GM23338 (cell line): ENCODE measurements around the gene SBF2. TPM values are rescaled to one million over a fixed set of nuclear protein-coding genes. Genes with fewer than 3 reads are reported as not detected.
A peak's percentile ranks its signal among the peaks of the same experiment; 100 is the strongest.

ENCODE experiments used
- ATAC-seq: fragments of 200-7000 bp; cut with Tn5 transposase; 3 replicates; pipeline ENCODE4 v1.9.1; 2020
- DNase-seq: peaks from one replicate; pipeline ENCODE4 v3.0.0-alpha.2; 2015; ENCODE audit warnings: low spot score
- H2AFZ ChIP-seq: fragments of 200-600 bp; sonication (generic); 2 replicates; pipeline ENCODE4 v1.8.0; 2016; ENCODE audit warnings: antibody characterized with exemption, mild to moderate bottlenecking, moderate library complexity
- H3F3A ChIP-seq: fragments of 200-600 bp; sonication (generic); replicated peaks from 2 replicates; pipeline ENCODE4 v1.8.0; 2017; ENCODE audit warnings: antibody characterized with exemption, mixed run types, low read depth
- H3K27ac ChIP-seq: fragments of 200-600 bp; sonication (generic); 2 replicates; pipeline ENCODE4 v1.6.1; 2016; ENCODE audit warnings: low read depth
- H3K27me3 ChIP-seq: fragments of 200-600 bp; sonication (generic); 2 replicates; pipeline ENCODE4 v1.8.0; 2016; ENCODE audit warnings: mild to moderate bottlenecking, mixed run types, moderate library complexity; ENCODE audit not compliant: insufficient read depth
- H3K36me3 ChIP-seq: fragments of 200-600 bp; sonication (generic); 2 replicates; pipeline ENCODE4 v1.8.0; 2016; ENCODE audit warnings: mild to moderate bottlenecking; ENCODE audit not compliant: insufficient read depth
- H3K4me1 ChIP-seq: fragments of 200-600 bp; sonication (generic); 2 replicates; pipeline ENCODE4 v1.8.0; 2016; ENCODE audit warnings: mild to moderate bottlenecking, moderate library complexity; ENCODE audit not compliant: insufficient read depth
- H3K4me2 ChIP-seq: fragments of 200-600 bp; sonication (generic); 2 replicates; pipeline ENCODE4 v1.7.1; 2017; ENCODE audit warnings: mixed run types
- H3K4me3 ChIP-seq: fragments of 200-600 bp; sonication (generic); 2 replicates; pipeline ENCODE4 v1.6.1; 2016; ENCODE audit warnings: mixed run types
- H3K79me2 ChIP-seq: fragments of 200-600 bp; sonication (generic); replicated peaks from 2 replicates; pipeline ENCODE4 v1.8.0; 2017; ENCODE audit warnings: mild to moderate bottlenecking; ENCODE audit not compliant: insufficient read depth
- H3K9me2 ChIP-seq: fragments of 200-600 bp; sonication (generic); 2 replicates; pipeline ENCODE4 v1.8.0; 2017; ENCODE audit not compliant: insufficient read depth
- H4K20me1 ChIP-seq: fragments of 200-600 bp; sonication (generic); replicated peaks from 2 replicates; pipeline ENCODE4 v1.8.0; 2017; ENCODE audit warnings: mild to moderate bottlenecking; ENCODE audit not compliant: insufficient read depth
- H3K27ac Mint-ChIP-seq: 2 replicates; pipeline ENCODE4 v1.8.0; 2020; ENCODE audit warnings: inconsistent platforms, mild to moderate bottlenecking, moderate library complexity, mixed read lengths
- H3K27me3 Mint-ChIP-seq: 3 replicates; pipeline ENCODE4 v1.8.0; 2022; ENCODE audit warnings: low read depth, mild to moderate bottlenecking, moderate library complexity, mixed read lengths, inconsistent platforms; ENCODE audit not compliant: insufficient read depth, poor library complexity
- H3K36me3 Mint-ChIP-seq: 3 replicates; pipeline ENCODE4 v1.8.0; 2021; ENCODE audit warnings: low read depth, mild to moderate bottlenecking, inconsistent platforms, moderate library complexity, mixed read lengths
- H3K4me1 Mint-ChIP-seq: 3 replicates; pipeline ENCODE4 v1.8.0; 2020; ENCODE audit warnings: mild to moderate bottlenecking, inconsistent platforms, mixed read lengths
- H3K4me3 Mint-ChIP-seq: 3 replicates; pipeline ENCODE4 v1.8.0; 2021; ENCODE audit warnings: moderate library complexity, mild to moderate bottlenecking, inconsistent platforms, mixed read lengths
- H3K9me3 Mint-ChIP-seq: 3 replicates; pipeline ENCODE4 v1.8.0; 2020; ENCODE audit warnings: moderate library complexity, mild to moderate bottlenecking, inconsistent platforms, mixed read lengths
- EZH2phosphoT487 ChIP-seq: fragments of 200-600 bp; sonication (generic); IDR thresholded peaks from one replicate; pipeline ENCODE4 v1.8.1; 2018; ENCODE audit warnings: antibody characterized with exemption; ENCODE audit not compliant: unreplicated experiment
- ZNF114 ChIP-seq: fragments of 250-450 bp; sonication (Bioruptor Pico); IDR thresholded peaks from 2 replicates; pipeline ENCODE4 v1.5.0; 2020; ENCODE audit warnings: mild to moderate bottlenecking, moderate library complexity
- ZNF331 ChIP-seq: fragments of 250-450 bp; sonication (Bioruptor Pico); IDR thresholded peaks from 2 replicates; pipeline ENCODE4 v1.5.0; 2020; ENCODE audit warnings: low read depth, mild to moderate bottlenecking, moderate library complexity
- polyA plus RNA-seq: library from polyadenylated mRNA; unstranded; fragments of >200 nt; fragmentation: Nextera tagmentation; extraction: Ambion mirVana; gene quantifications from 2 replicates; pipeline ENCODE4 v1.2.1, GENCODE V29; 2016
- total RNA-seq: library from RNA; depleted of rRNA; stranded (reverse); fragments of >200 nt; shearing (Covaris generic); gene quantifications from 2 replicates; pipeline ENCODE4 v1.2.3, GENCODE V29; 2014
- TF ChIP-seq, protein P1 (sequence below): IDR thresholded peaks from one replicate; pipeline ENCODE4 v1.6.1; 2018; ENCODE audit warnings: antibody characterized with exemption; ENCODE audit not compliant: unreplicated experiment

The SBF2 gene
- total and polyA plus RNA-seq, 2 experiments from 2014 or later: 25.6 to 53.5 TPM

DNA sequence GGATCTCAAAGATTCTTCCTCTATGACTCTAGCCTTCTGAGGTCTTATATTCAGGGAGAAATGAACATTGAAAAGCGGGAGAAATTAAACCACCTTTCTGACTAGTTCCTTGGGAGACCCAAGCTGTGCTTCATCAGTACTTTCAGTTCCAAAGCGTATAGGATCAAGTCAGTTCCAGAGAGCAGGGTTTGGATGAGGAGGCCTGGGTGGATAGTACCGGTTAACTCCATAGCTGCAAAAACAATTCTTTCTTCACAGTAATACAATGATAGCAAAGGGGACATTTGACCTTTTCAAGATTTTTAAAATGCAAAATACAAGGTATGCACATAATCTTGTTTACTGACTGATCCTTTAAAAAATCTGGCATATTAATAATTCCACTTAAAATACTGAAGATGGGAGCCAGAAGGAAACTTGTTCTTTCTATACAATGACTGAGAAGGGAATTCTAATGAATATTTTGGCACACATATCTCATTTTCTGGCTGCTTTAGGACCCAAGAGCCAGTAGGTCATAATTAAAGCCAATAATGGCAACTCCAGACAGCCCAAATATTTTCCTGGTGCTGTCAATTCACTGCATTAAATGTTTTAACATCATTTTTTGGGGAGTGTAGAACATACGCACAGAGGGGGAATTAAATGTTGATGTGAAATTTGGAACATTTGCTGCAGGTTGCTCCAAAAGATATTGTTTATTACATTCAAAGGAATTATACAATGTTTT lies 26.9 kb upstream of the SBF2 start (continued):
- TF ChIP-seq, protein P1, sequence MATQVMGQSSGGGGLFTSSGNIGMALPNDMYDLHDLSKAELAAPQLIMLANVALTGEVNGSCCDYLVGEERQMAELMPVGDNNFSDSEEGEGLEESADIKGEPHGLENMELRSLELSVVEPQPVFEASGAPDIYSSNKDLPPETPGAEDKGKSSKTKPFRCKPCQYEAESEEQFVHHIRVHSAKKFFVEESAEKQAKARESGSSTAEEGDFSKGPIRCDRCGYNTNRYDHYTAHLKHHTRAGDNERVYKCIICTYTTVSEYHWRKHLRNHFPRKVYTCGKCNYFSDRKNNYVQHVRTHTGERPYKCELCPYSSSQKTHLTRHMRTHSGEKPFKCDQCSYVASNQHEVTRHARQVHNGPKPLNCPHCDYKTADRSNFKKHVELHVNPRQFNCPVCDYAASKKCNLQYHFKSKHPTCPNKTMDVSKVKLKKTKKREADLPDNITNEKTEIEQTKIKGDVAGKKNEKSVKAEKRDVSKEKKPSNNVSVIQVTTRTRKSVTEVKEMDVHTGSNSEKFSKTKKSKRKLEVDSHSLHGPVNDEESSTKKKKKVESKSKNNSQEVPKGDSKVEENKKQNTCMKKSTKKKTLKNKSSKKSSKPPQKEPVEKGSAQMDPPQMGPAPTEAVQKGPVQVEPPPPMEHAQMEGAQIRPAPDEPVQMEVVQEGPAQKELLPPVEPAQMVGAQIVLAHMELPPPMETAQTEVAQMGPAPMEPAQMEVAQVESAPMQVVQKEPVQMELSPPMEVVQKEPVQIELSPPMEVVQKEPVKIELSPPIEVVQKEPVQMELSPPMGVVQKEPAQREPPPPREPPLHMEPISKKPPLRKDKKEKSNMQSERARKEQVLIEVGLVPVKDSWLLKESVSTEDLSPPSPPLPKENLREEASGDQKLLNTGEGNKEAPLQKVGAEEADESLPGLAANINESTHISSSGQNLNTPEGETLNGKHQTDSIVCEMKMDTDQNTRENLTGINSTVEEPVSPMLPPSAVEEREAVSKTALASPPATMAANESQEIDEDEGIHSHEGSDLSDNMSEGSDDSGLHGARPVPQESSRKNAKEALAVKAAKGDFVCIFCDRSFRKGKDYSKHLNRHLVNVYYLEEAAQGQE: no peak
- TF ChIP-seq EZH2phosphoT487: no peak

DNA sequence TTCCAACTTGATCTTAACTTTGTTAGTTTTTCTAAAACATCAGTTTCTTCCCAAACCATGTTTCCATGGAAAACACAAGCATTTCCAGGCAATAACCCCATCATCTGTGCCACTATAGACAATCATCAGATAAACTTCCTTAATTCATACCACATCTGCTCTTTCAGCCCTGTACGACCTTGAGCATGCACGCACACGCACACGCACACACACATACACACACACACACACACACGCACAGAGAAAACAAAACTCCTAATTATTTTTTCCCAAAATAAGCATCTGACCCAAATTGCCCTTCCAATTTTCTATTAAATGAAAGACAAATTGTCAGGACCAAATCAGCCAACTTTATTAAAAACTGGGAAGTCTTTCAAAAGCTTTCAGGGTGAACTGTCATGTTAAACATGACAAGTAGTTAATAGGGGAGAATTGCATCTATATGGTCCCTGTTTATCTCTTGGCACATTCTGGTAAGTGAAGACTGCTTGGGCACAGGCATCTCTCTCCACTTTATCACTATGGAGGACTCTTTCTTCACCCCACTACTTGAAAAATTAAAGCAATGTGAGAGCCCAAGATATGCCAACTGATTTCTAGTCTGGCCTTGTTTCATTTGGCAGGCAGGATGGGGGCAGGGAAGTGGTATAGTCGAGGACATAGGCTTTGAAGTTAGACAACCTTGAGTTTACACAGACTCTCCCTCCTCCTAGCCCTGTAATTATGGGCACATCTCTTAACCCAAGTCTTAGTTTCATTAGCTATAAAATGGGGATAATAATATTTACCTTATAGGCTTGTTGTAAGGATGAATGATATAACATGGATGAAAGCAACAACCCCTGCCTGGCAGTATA lies 25.9 kb upstream of the SBF2 start:
- H3K27me3 Mint-ChIP-seq: peaks cover 8% of the 10 kb centered on the region
- no peak overlapping the region for H3K4me3 Mint-ChIP-seq
- H2AFZ ChIP-seq: no peak overlapping the region
- H3K4me3 ChIP-seq: no peak overlapping the region
- no peaks in the 10 kb centered on the region for H4K20me1 ChIP-seq
- peaks cover 31% of the 10 kb centered on the region for H3K4me1 ChIP-seq
- H3F3A ChIP-seq: no peaks in the 10 kb centered on the region
- no peak for DNase-seq
- no peaks in the 10 kb centered on the region for H3K27me3 ChIP-seq
- H3K27ac Mint-ChIP-seq: no peak overlapping the region
- no peak overlapping the region for H3K4me2 ChIP-seq
- no peak for TF ChIP-seq ZNF114
- TF ChIP-seq ZNF331 (CRISPR knock-in tag): no peak
- no peaks in the 10 kb centered on the region for H3K79me2 ChIP-seq
- H3K36me3 Mint-ChIP-seq: no peaks in the 10 kb centered on the region
- peaks cover 48% of the 10 kb centered on the region for H3K4me1 Mint-ChIP-seq
- H3K36me3 ChIP-seq: no peaks in the 10 kb centered on the region
- H3K27ac ChIP-seq: no peak overlapping the region
- no peak for ATAC-seq
- no peaks in the 10 kb centered on the region for H3K9me3 Mint-ChIP-seq
- H3K9me2 ChIP-seq: no peaks in the 10 kb centered on the region

DNA sequence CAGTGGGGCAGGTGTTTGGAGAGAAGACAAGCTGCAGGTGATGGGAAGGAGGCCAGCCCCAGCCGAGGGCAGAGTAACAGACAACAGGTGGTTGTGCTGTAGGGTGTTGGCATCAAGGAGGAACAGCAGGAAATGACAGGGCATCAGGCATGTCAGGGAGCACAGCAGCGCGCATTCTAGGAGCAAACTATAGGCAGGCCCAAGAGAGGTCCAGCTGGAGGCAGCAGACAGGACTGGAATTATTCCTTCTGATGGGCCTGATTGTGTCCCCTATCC lies 24.4 kb upstream of the SBF2 start:
- H3K4me1 ChIP-seq: peaks cover 28% of the 10 kb centered on the region
- no peak overlapping the region for H3K4me3 ChIP-seq
- no peaks in the 10 kb centered on the region for H3K36me3 ChIP-seq
- Mint-ChIP-seq H3K4me3 (no peak overlapping the region), H3K4me1 (peaks cover 45% of the 10 kb centered on the region), H3K27me3 (peaks cover 7% of the 10 kb centered on the region), H3K27ac (no peak overlapping the region), H3K9me3 (no peaks in the 10 kb centered on the region), H3K36me3 (no peaks in the 10 kb centered on the region)
- no peak overlapping the region for H3K4me2 ChIP-seq
- H4K20me1 ChIP-seq: no peaks in the 10 kb centered on the region
- H3K27me3 ChIP-seq: no peaks in the 10 kb centered on the region
- DNase-seq: peak; percentile 14
- H3K79me2 ChIP-seq: no peaks in the 10 kb centered on the region
- no peak for ATAC-seq
- no peak overlapping the region for H3K27ac ChIP-seq
- H3F3A ChIP-seq: no peaks in the 10 kb centered on the region
- no peak overlapping the region for H2AFZ ChIP-seq
- H3K9me2 ChIP-seq: no peaks in the 10 kb centered on the region
- TF ChIP-seq, protein P1: no peak
- TF ChIP-seq EZH2phosphoT487: no peak
